Stomach (tissue), 9 donors: ENCODE measurements around the gene SOX5. TPM values are rescaled to one million over a fixed set of nuclear protein-coding genes. Genes with fewer than 3 reads are reported as not detected.
A peak's percentile ranks its signal among the peaks of the same experiment; 100 is the strongest.

Source experiments
- DNase-seq, 2 donors: peaks; one replicate each; pipeline versions ENCODE4 v3.0.0 to v3.0.0-alpha.2; 2013 to 2019
- H3K27ac ChIP-seq, 5 donors: fragments of 200-600 bp in 4 of 5; sonication (generic) in 4 of 5; one replicate each; pipeline ENCODE4 v1.5.1; 2013 to 2019; ENCODE audit warnings: mild to moderate bottlenecking in 1 of 5, moderate library complexity in 1 of 5
- H3K27me3 ChIP-seq, 3 donors: fragments of 200-600 bp; sonication (generic); one replicate each; pipeline ENCODE4 v1.5.1; 2017 to 2019; ENCODE audit warnings: mixed run types in 1 of 3
- H3K36me3 ChIP-seq, 4 donors: fragments of 200-600 bp; sonication (generic); 1 replicate in 3 of 4; 2 replicates in 1 of 4; pipeline ENCODE4 v1.5.1; 2016 to 2019
- H3K4me1 ChIP-seq, 4 donors: fragments of 200-600 bp; sonication (generic); one replicate each; pipeline ENCODE4 v1.5.1; 2016 to 2019
- H3K4me3 ChIP-seq, 4 donors: fragments of 200-600 bp; sonication (generic) in 3 of 4; one replicate each; pipeline ENCODE4 v1.5.1; 2016 to 2019; ENCODE audit warnings: mild to moderate bottlenecking in 1 of 4
- H3K9me3 ChIP-seq, 4 donors: fragments of 200-600 bp; sonication (generic); one replicate each; pipeline ENCODE4 v1.5.1; 2016 to 2019
- EP300 ChIP-seq: sonication (generic); formaldehyde crosslinking; IDR thresholded peaks from one replicate; pipeline ENCODE4 v1.6.1; 2017; ENCODE audit warnings: antibody characterized with exemption
- POLR2A ChIP-seq, 4 donors: fragments of 450-650 bp; IDR thresholded peaks; one replicate each; pipeline ENCODE4 v1.6.1; 2016; ENCODE audit warnings: antibody characterized with exemption in 4 of 4, control low read depth in 2 of 4, mild to moderate bottlenecking in 1 of 4, moderate library complexity in 1 of 4
- POLR2AphosphoS5 ChIP-seq, 3 donors: sonication (generic); formaldehyde crosslinking; IDR thresholded peaks; one replicate each; pipeline ENCODE4 v1.6.1; 2016; ENCODE audit warnings: antibody characterized with exemption in 3 of 3
- WGBS, 5 donors: extraction: QIAGEN DNeasy Blood & Tissue Kit in 3 of 5; methylation state at CpG; one replicate each; pipeline versions ENCODE4 v1.1.5 to v1.1.7; 2013 to 2018; 5-methylcytosine and 5-hydroxymethylcytosine counted together
- intact Hi-C: fragments of 100-400 bp; cut with DNase I; formaldehyde crosslinking; loops from one replicate; pipeline ENCODE4 v1.15.1; 2023; ENCODE audit warnings: low total_unique reads
- polyA plus RNA-seq, 3 donors: library from polyadenylated mRNA; stranded (reverse); fragments of 200-250 nt; gene quantifications; one replicate each; pipeline ENCODE4 v1.2.3, GENCODE V29; 2013
- total RNA-seq, 5 donors: library from RNA; depleted of rRNA; stranded (reverse); fragments of >200 nt; gene quantifications; one replicate each; pipeline versions ENCODE4 v1.1.0 to v1.2.3, GENCODE V29; 2014 to 2016
- TF ChIP-seq, protein P1 (sequence below), 7 experiments: fragments of 450-650 bp in 4 of 7; fragments of 200-600 bp in 3 of 7; sonication (generic) in 3 of 7; IDR thresholded peaks; one replicate each; pipeline ENCODE4 v1.5.1; 2016 to 2019; ENCODE audit warnings: antibody characterized with exemption in 7 of 7, control low read depth in 2 of 7, mild to moderate bottlenecking in 1 of 7
- donor health status: healthy with polysubstance abuse.
- donor health status: Bipolar disorder and iron deficiency.
- donor health status: healthy.

SOX5 gene
- total and polyA plus RNA-seq, 8 donors = 0.85 to 57.2 (median 4.6) TPM

DNA sequence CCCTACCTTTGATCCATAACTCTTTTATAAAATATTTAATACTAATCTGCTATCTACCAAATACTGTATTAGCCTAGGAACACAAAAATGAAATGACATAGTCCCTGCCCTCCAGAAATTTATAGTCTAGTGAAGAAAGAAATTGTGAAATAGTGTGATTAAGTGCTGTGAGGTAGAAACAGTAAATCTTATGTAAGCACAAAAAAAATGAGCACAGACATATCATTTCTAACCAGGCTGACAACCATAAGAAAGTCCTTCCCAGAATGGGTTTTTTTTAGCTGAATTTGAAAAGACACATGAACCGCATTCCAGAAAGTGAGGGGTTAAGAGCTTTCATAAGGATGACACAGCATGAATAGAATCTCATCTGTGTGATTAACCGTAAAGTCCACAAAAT lies 145.9 kb downstream of the SOX5 start:
- Histone ChIP-seq H3K27ac (no peak overlapping the region), H3K4me1 (no peaks in the 10 kb centered on the region), H3K36me3 (no peaks in the 10 kb centered on the region), H3K27me3 (no peaks in the 10 kb centered on the region), H3K4me3 (no peak overlapping the region), H3K9me3 (no peaks in the 10 kb centered on the region)
- intact Hi-C loops = no loop called here
- TF ChIP-seq, protein P1, sequence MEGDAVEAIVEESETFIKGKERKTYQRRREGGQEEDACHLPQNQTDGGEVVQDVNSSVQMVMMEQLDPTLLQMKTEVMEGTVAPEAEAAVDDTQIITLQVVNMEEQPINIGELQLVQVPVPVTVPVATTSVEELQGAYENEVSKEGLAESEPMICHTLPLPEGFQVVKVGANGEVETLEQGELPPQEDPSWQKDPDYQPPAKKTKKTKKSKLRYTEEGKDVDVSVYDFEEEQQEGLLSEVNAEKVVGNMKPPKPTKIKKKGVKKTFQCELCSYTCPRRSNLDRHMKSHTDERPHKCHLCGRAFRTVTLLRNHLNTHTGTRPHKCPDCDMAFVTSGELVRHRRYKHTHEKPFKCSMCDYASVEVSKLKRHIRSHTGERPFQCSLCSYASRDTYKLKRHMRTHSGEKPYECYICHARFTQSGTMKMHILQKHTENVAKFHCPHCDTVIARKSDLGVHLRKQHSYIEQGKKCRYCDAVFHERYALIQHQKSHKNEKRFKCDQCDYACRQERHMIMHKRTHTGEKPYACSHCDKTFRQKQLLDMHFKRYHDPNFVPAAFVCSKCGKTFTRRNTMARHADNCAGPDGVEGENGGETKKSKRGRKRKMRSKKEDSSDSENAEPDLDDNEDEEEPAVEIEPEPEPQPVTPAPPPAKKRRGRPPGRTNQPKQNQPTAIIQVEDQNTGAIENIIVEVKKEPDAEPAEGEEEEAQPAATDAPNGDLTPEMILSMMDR (IDR thresholded peaks at IDR 0.05) = no peak
- TF ChIP-seq EP300 = no peak
- TF ChIP-seq POLR2A (IDR thresholded peaks at IDR 0.05) = no peak
- TF ChIP-seq POLR2AphosphoS5 (IDR thresholded peaks at IDR 0.05) = no peak
- no peak for DNase-seq
- WGBS, 5 donors = 79 to 94% (median 84%) methylated on average over 2 of the region's 2 CpGs

DNA sequence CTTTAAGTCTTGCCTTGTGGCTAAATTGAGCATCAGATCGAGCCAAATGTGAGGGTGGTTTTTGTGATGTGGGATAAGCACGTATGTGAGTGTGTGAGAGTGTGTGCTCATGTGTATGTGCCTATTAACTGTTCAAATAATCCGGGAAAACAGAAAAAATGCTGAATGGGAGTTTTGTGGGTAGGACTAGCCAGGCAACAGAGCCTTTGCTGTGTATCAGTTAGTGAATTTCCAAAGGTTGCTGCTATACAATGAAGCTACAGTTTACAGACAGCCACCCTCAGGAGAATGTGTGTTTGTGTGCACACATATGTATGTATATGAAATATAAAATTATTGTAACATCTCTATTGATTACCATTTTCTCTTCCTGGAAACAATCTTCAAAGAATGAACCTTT lies 154.0 kb downstream of the SOX5 start:
- Histone ChIP-seq H3K36me3 (no peaks in the 10 kb centered on the region), H3K4me1 (no peaks in the 10 kb centered on the region), H3K27me3 (no peaks in the 10 kb centered on the region), H3K9me3 (no peaks in the 10 kb centered on the region), H3K4me3 (no peak overlapping the region), H3K27ac (no peak overlapping the region)
- 59 to 71% (median 66%) methylated on average over 3 of the region's 3 CpGs for WGBS, 5 donors
- intact Hi-C loops = no loop called here
- peak in 1 of 2 donors; percentile 29 for DNase-seq
- TF ChIP-seq POLR2A (IDR thresholded peaks at IDR 0.05) (no peak), EP300 (no peak), POLR2AphosphoS5 (IDR thresholded peaks at IDR 0.05) (no peak)
- TF ChIP-seq, protein P1 (IDR thresholded peaks at IDR 0.05) = no peak

DNA sequence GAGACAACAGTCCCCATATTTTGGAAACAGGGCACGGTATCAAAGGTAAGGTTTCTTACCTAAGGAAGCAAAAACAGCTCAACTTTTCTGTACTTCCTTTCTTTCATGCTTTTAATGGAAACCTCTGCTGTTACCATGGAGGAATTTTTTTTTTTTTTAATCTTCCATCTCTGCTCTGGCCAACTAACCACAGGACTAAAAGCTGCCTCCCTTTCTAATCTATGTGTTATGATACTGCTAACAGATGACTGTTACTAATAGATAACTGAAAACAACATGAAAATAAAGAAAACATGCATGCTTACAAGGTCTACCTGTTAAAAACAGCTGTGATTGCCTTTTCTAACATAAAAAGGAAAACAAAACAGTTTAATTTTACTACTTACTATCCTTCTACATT lies 168.4 kb downstream of the SOX5 start:
- no peaks in the 10 kb centered on the region for H3K27me3 ChIP-seq
- no peaks in the 10 kb centered on the region for H3K36me3 ChIP-seq
- TF ChIP-seq POLR2AphosphoS5 (IDR thresholded peaks at IDR 0.05) = no peak
- TF ChIP-seq, protein P1 (IDR thresholded peaks at IDR 0.05) = no peak
- no peaks in the 10 kb centered on the region for H3K4me1 ChIP-seq
- intact Hi-C loops = no loop called here
- WGBS, 5 donors = 71 to 89% (median 85%) methylated on average over 1 of the region's 1 CpG
- no peak for DNase-seq
- H3K4me3 ChIP-seq = no peak overlapping the region
- no peaks in the 10 kb centered on the region for H3K9me3 ChIP-seq
- no peak overlapping the region for H3K27ac ChIP-seq

DNA sequence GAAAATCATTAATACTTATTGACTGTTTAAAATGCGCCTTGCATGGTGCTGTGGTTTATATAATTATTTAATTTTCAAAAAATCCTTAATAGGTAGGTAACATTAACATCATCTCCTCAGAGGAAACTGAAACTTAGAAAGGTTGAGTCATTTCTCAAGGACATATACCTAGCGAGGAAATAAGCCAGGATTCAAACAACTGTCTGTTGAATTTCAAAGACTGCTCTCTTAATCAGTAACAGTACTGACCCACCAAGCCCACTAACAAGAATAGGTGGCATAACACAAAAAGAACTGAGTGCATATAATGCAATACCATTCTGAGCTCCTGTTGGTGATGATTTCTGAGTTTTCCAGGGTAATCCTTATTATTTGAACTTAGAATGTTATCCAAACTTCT lies 174.3 kb downstream of the SOX5 start:
- TF ChIP-seq POLR2AphosphoS5 (IDR thresholded peaks at IDR 0.05) = no peak
- TF ChIP-seq EP300 = no peak
- TF ChIP-seq, protein P1 (IDR thresholded peaks at IDR 0.05) = no peak
- TF ChIP-seq POLR2A (IDR thresholded peaks at IDR 0.05) = no peak
- Histone ChIP-seq H3K9me3 (no peaks in the 10 kb centered on the region), H3K27me3 (no peaks in the 10 kb centered on the region), H3K4me1 (peaks cover 0 to 11% (median 2%) of the 10 kb centered on the region in 4 donors), H3K4me3 (no peak overlapping the region), H3K36me3 (no peaks in the 10 kb centered on the region), H3K27ac (no peak overlapping the region)
- intact Hi-C loops = no loop called here
- 80 to 97% (median 87%) methylated on average over 2 of the region's 2 CpGs for WGBS, 5 donors
- no peak for DNase-seq
